PC-3 (cell line): ENCODE measurements around the gene CCDC28A.

Experiments used
- CTCF ChIP-seq: fragments of 300-600 bp; sonication (generic); conservative IDR thresholded peaks from 2 replicates; pipeline ENCODE4 v1.5.1; 2017; ENCODE audit warnings: antibody characterized with exemption, low read depth, mild to moderate bottlenecking, low read length
- EZH2 ChIP-seq: fragments of 300-600 bp; sonication (generic); IDR thresholded peaks from one replicate; pipeline ENCODE4 v1.6.1; 2017; ENCODE audit warnings: antibody characterized with exemption, mild to moderate bottlenecking, low read length; ENCODE audit not compliant: unreplicated experiment
- EZH2phosphoT487 ChIP-seq: fragments of 300-600 bp; sonication (generic); IDR thresholded peaks from 2 replicates; pipeline ENCODE4 v1.6.1; 2018; ENCODE audit warnings: mild to moderate bottlenecking, antibody characterized with exemption, low read length, borderline replicate concordance

GRCh38 chr6:138778331-138778730 lies 4.8 kb downstream of the CCDC28A start:
- no peak for TF ChIP-seq EZH2phosphoT487
- TF ChIP-seq CTCF = no peak
- no peak for TF ChIP-seq EZH2
